GM19463 (cell line): ENCODE data around the gene BTBD19.
"Not testable (repeated sequence)": the region's sequence is repeated elsewhere in the genome, so short reads cannot be mapped to it uniquely, and the experiment has no call there.

Experiments
- ATAC-seq: cut with Tn5 transposase; IDR thresholded peaks from one replicate; pipeline ENCODE4 v1.9.1; 2021; ENCODE audit warnings: mild to moderate bottlenecking, moderate library complexity; ENCODE audit not compliant: unreplicated experiment

The BTBD19 gene

GRCh38 chr1:44808938-44809917 is 905 bp downstream of the BTBD19 start:
- ATAC-seq = peak; percentile 46

GRCh38 chr1:44810101-44810761 is 1.9 kb downstream of the BTBD19 start:
- ATAC-seq = no peak

- not testable (repeated sequence) for ATAC-seq
Measured at GRCh38 chr1:44810762-44811105, 2.4 kb downstream of the BTBD19 start.

GRCh38 chr1:44811234-44811633 is 2.9 kb downstream of the BTBD19 start:
- ATAC-seq = no peak

GRCh38 chr1:44812822-44813543 is 4.7 kb downstream of the BTBD19 start:
- ATAC-seq = no peak

- not testable (repeated sequence) for ATAC-seq
Measured at GRCh38 chr1:44815926-44816325, 7.6 kb downstream of the BTBD19 start.

GRCh38 chr1:44817307-44817706 is 9.0 kb downstream of the BTBD19 start:
- ATAC-seq = no peak

GRCh38 chr1:44817771-44818495 is 9.6 kb downstream of the BTBD19 start:
- no peak for ATAC-seq

GRCh38 chr1:44819196-44819607 is 10.9 kb downstream of the BTBD19 start:
- ATAC-seq = no peak

GRCh38 chr1:44819608-44820327 is 11.4 kb downstream of the BTBD19 start:
- ATAC-seq = peak; percentile 74

GRCh38 chr1:44820328-44821239 is 12.3 kb downstream of the BTBD19 start:
- no peak for ATAC-seq

- no peak for ATAC-seq
Measured at GRCh38 chr1:44821240-44821715, 13.0 kb downstream of the BTBD19 start.

GRCh38 chr1:44822131-44822701 is 13.9 kb downstream of the BTBD19 start:
- no peak for ATAC-seq

GRCh38 chr1:44822981-44823451 is 14.7 kb downstream of the BTBD19 start:
- ATAC-seq = no peak

- not testable (repeated sequence) for ATAC-seq
Measured at GRCh38 chr1:44824392-44824791, 16.1 kb downstream of the BTBD19 start.

GRCh38 chr1:44826375-44827196 is 18.3 kb downstream of the BTBD19 start:
- ATAC-seq = no peak

- ATAC-seq = no peak
Measured at GRCh38 chr1:44827197-44828002, 19.1 kb downstream of the BTBD19 start.
